ENCODE data around the gene GADD45A. TPM values are rescaled to one million over a fixed set of nuclear protein-coding genes. Genes with fewer than 3 reads are reported as not detected.

GADD45A gene
- total RNA-seq, 1 donor from 2014 or later = 111 TPM

- Histone ChIP-seq H3K4me3 (no peak overlapping the region), H3K27me3 (no peaks in the 10 kb centered on the region), H3K27ac (peak overlapping the region; percentile 50 to 80), H3K36me3 (no peaks in the 10 kb centered on the region), H3K4me1 (peaks cover 15 to 49% of the 10 kb centered on the region in 2 donors), H3K9me3 (no peaks in the 10 kb centered on the region)
- TF ChIP-seq CTCF (IDR thresholded peaks at IDR 0.05) = no peak
- no peak for DNase-seq (ENCODE audit: low spot score in 2 of 2)
- intact Hi-C loops (cut with DNase I) = no loop called here
These were observed 31.8 kb downstream of the GADD45A start for GRCh38 chr1:67716800-67717199.

GRCh38 chr1:67717876-67718275 lies 32.9 kb downstream of the GADD45A start:
- intact Hi-C loops (cut with DNase I) = no loop called here
- Histone ChIP-seq H3K27ac (peak overlapping the region in 1 of 2 donors; percentile 36), H3K36me3 (no peaks in the 10 kb centered on the region), H3K4me3 (no peak overlapping the region), H3K27me3 (no peaks in the 10 kb centered on the region), H3K4me1 (peaks cover 14 to 47% of the 10 kb centered on the region in 2 donors), H3K9me3 (no peaks in the 10 kb centered on the region)
- no peak for TF ChIP-seq CTCF (IDR thresholded peaks at IDR 0.05)
- DNase-seq (ENCODE audit: low spot score in 2 of 2) = no peak

- Histone ChIP-seq H3K9me3 (no peaks in the 10 kb centered on the region), H3K4me3 (no peak overlapping the region), H3K27ac (peak overlapping the region; percentile 11 to 12), H3K27me3 (no peaks in the 10 kb centered on the region), H3K4me1 (peaks cover 6 to 47% of the 10 kb centered on the region in 2 donors), H3K36me3 (no peaks in the 10 kb centered on the region)
- no peak for TF ChIP-seq CTCF (IDR thresholded peaks at IDR 0.05)
- DNase-seq (ENCODE audit: low spot score in 2 of 2) = no peak
- intact Hi-C loops (cut with DNase I) = no loop called here
These were observed 34.6 kb downstream of the GADD45A start for GRCh38 chr1:67719329-67720196.

GRCh38 chr1:67721112-67721511 lies 36.1 kb downstream of the GADD45A start:
- Histone ChIP-seq H3K9me3 (no peaks in the 10 kb centered on the region), H3K36me3 (no peaks in the 10 kb centered on the region), H3K27ac (peak overlapping the region; percentile 66 to 72), H3K27me3 (no peaks in the 10 kb centered on the region), H3K4me1 (peaks cover 6 to 57% of the 10 kb centered on the region in 2 donors), H3K4me3 (no peak overlapping the region)
- intact Hi-C loops (cut with DNase I) = no loop called here
- no peak for DNase-seq (ENCODE audit: low spot score in 2 of 2)
- TF ChIP-seq CTCF (IDR thresholded peaks at IDR 0.05) = no peak

GRCh38 chr1:67721650-67722291 lies 36.8 kb downstream of the GADD45A start:
- no peaks in the 10 kb centered on the region for H3K9me3 ChIP-seq
- peaks cover 6 to 52% of the 10 kb centered on the region in 2 donors for H3K4me1 ChIP-seq
- H3K27ac ChIP-seq = peak overlapping the region; percentile 66 to 72
- no peak for TF ChIP-seq CTCF (IDR thresholded peaks at IDR 0.05)
- no peaks in the 10 kb centered on the region for H3K27me3 ChIP-seq
- H3K36me3 ChIP-seq = no peaks in the 10 kb centered on the region
- H3K4me3 ChIP-seq = no peak overlapping the region
- no peak for DNase-seq (ENCODE audit: low spot score in 2 of 2)
- intact Hi-C loops (cut with DNase I) = loop anchor here (2.0 kb wide), 1 partner anchor 23 kb away; no protein-coding TSS in a partner anchor
